ENCODE data around the gene EXPH5.

EXPH5 gene

DNA sequence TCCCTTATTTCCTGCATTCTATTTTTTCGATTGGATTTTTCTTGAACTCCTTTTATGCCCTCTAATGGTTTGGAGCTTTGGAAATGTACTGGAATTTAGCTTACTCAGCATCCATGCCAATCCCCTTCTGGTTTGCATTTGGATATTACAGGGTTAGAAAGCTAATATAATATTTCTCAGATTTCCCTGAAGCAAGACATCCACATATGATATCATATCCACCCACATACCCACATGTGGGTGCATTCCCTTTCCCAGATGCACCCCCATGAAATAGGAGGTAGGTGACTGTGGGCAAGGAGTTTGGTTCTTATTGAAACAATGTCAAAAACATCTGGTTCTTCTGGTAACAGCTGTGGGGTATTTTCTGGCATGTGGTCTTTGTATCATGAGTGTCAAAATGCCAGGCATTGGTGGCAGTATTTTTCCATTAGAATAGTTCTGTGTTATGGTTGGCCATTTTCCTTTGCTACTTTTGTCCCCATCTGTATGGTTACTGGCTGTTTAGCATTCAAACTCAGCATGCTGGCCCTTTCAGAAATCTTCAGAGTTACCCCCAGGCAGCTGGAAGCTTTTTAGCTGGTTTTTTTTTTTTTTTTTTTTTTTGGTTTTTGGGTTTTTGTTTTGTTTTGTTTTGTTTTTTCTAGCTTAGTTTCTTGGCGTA lies 38.6 kb upstream of the EXPH5 start:
- Histone ChIP-seq H2AFZ (no peak overlapping the region), H3K27me3 (ENCODE audit: control insufficient read depth, insufficient read depth, low read length) (no peaks in the 10 kb centered on the region), H3K36me3 (ENCODE audit: control insufficient read depth, insufficient read depth, low read length) (no peaks in the 10 kb centered on the region), H3K9ac (no peak overlapping the region), H3K27ac (peak overlapping the region; percentile 81), H3K4me2 (ENCODE audit: low read length) (no peak overlapping the region), H3K9me3 (ENCODE audit: control insufficient read depth, low read length) (no peaks in the 10 kb centered on the region), H3K79me2 (no peaks in the 10 kb centered on the region), H3K4me1 (peaks cover 2% of the 10 kb centered on the region), H3K4me3 (ENCODE audit: low read depth, low read length) (no peak overlapping the region)
- TF ChIP-seq CTCF (IDR thresholded peaks at IDR 0.05), result no peak

- Histone ChIP-seq H3K9me3 (ENCODE audit: control insufficient read depth, low read length) (no peaks in the 10 kb centered on the region), H3K36me3 (ENCODE audit: control insufficient read depth, insufficient read depth, low read length) (no peaks in the 10 kb centered on the region), H3K4me1 (peaks cover 2% of the 10 kb centered on the region), H3K9ac (no peak overlapping the region), H3K79me2 (no peaks in the 10 kb centered on the region), H3K27ac (no peak overlapping the region), H3K27me3 (ENCODE audit: control insufficient read depth, insufficient read depth, low read length) (no peaks in the 10 kb centered on the region), H3K4me2 (ENCODE audit: low read length) (no peak overlapping the region), H3K4me3 (ENCODE audit: low read depth, low read length) (no peak overlapping the region), H2AFZ (no peak overlapping the region)
- TF ChIP-seq CTCF (IDR thresholded peaks at IDR 0.05), result no peak
Observed at GRCh38 chr11:108629274-108629673, 35.7 kb upstream of the EXPH5 start.

DNA sequence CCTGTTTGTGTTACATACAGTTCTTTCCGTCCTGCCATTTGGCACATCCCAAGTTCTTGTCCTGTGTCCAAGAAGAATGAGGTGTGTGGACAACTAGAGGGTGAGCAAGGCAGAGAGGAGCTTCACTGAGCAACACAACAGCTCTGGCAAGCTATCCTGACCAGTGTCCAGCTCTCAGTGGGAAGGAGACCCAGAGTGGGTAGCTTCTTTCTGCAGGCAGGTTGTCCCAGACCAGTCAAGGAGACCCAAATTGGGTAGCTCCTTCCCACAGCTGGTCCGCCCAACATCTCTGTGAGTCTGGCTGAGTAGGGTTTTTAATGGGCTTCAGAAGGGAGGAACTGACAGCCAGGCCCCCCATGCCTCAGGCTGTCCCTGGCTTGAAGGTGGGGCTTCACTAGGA lies 35.2 kb upstream of the EXPH5 start:
- no peaks in the 10 kb centered on the region for H3K79me2 ChIP-seq
- no peak for TF ChIP-seq CTCF (IDR thresholded peaks at IDR 0.05)

DNA sequence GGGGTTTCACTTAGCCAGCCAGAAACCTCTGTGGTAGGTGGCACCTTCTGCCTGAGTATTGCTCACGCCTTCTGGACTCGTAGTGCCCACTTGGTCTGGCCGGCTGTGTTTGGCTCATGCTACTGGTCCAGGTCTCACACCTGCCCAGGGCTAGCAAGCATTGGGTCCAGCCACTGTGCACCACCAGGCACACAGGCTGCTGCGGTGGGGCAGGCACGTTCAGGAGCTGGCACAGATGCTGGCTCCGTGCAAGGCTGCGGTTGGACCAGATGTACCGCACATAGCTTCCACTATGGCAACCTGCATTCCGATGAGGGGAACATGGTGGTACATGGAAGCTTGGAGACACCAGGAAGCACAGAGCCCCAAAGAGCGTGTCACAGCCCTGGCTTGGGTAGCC lies 34.8 kb upstream of the EXPH5 start:
- H3K9me3 ChIP-seq (ENCODE audit: control insufficient read depth, low read length), result no peaks in the 10 kb centered on the region
- H2AFZ ChIP-seq, result no peak overlapping the region
- no peaks in the 10 kb centered on the region for H3K36me3 ChIP-seq (ENCODE audit: control insufficient read depth, insufficient read depth, low read length)
- TF ChIP-seq CTCF (IDR thresholded peaks at IDR 0.05), result no peak
- H3K4me3 ChIP-seq (ENCODE audit: low read depth, low read length), result no peak overlapping the region
- peaks cover 2% of the 10 kb centered on the region for H3K4me1 ChIP-seq
- H3K79me2 ChIP-seq, result no peaks in the 10 kb centered on the region
- H3K9ac ChIP-seq, result no peak overlapping the region
- H3K27me3 ChIP-seq (ENCODE audit: control insufficient read depth, insufficient read depth, low read length), result no peaks in the 10 kb centered on the region
- no peak overlapping the region for H3K27ac ChIP-seq
- no peak overlapping the region for H3K4me2 ChIP-seq (ENCODE audit: low read length)

More for the DNA sequence above, 35.2 kb upstream of the EXPH5 start:
- no peaks in the 10 kb centered on the region for H3K9me3 ChIP-seq (ENCODE audit: control insufficient read depth, low read length)
- no peak overlapping the region for H3K4me2 ChIP-seq (ENCODE audit: low read length)
- no peaks in the 10 kb centered on the region for H3K27me3 ChIP-seq (ENCODE audit: control insufficient read depth, insufficient read depth, low read length)
- H3K4me3 ChIP-seq (ENCODE audit: low read depth, low read length), result no peak overlapping the region
- no peak overlapping the region for H3K9ac ChIP-seq
- no peaks in the 10 kb centered on the region for H3K36me3 ChIP-seq (ENCODE audit: control insufficient read depth, insufficient read depth, low read length)
- H2AFZ ChIP-seq, result no peak overlapping the region
- H3K27ac ChIP-seq, result no peak overlapping the region
- H3K4me1 ChIP-seq, result peaks cover 2% of the 10 kb centered on the region
